GM18907 (cell line): ENCODE results near the gene AGPAT1.
A peak's percentile ranks its signal among the peaks of the same experiment; 100 is the strongest.
"Not testable (repeated sequence)": the region's sequence is repeated elsewhere in the genome, so short reads cannot be mapped to it uniquely, and the experiment has no call there.

Experiments used
- ATAC-seq: cut with Tn5 transposase; IDR thresholded peaks from one replicate; pipeline ENCODE4 v1.9.1; 2021; ENCODE audit warnings: mild to moderate bottlenecking, moderate library complexity; ENCODE audit not compliant: unreplicated experiment

The AGPAT1 gene

GRCh38 chr6:32187725-32188380 is 12.0 kb upstream of the AGPAT1 start:
- ATAC-seq = not testable (repeated sequence)

GRCh38 chr6:32187009-32187709 is 11.3 kb upstream of the AGPAT1 start:
- no peak for ATAC-seq

- not testable (repeated sequence) for ATAC-seq
Measured at GRCh38 chr6:32186151-32186840, 10.4 kb upstream of the AGPAT1 start.

GRCh38 chr6:32185681-32186131 is 9.8 kb upstream of the AGPAT1 start:
- not testable (repeated sequence) for ATAC-seq

GRCh38 chr6:32184084-32184640 is 8.3 kb upstream of the AGPAT1 start, which contains the start of gene AGER:
AGER (minus strand) TSS chr6:32184253; CDS start chr6:32184222, 31 bp downstream.
- ATAC-seq = no peak

- no peak for ATAC-seq
Measured at GRCh38 chr6:32183483-32184083, 7.7 kb upstream of the AGPAT1 start.

- no peak for ATAC-seq
Measured at GRCh38 chr6:32183030-32183429, 7.1 kb upstream of the AGPAT1 start.

GRCh38 chr6:32182555-32182981 is 6.7 kb upstream of the AGPAT1 start:
- ATAC-seq = no peak

GRCh38 chr6:32181915-32182529 is 6.1 kb upstream of the AGPAT1 start:
- ATAC-seq = no peak

GRCh38 chr6:32181148-32181702 is 5.3 kb upstream of the AGPAT1 start:
- no peak for ATAC-seq

GRCh38 chr6:32179766-32180405 is 4.0 kb upstream of the AGPAT1 start:
- no peak for ATAC-seq

- ATAC-seq = no peak
Measured at GRCh38 chr6:32178547-32179440, 2.9 kb upstream of the AGPAT1 start.

GRCh38 chr6:32177788-32178546 is 2.1 kb upstream of the AGPAT1 start, which contains the start of gene RNF5:
RNF5 (plus strand) TSS chr6:32178405; CDS start chr6:32178512, 107 bp downstream.
- ATAC-seq = peak; percentile 79

GRCh38 chr6:32177183-32177787 is 1.4 kb upstream of the AGPAT1 start:
- ATAC-seq = no peak

- no peak for ATAC-seq
Measured at GRCh38 chr6:32176476-32177182, 745 bp upstream of the AGPAT1 start.

GRCh38 chr6:32175322-32175710 is 568 bp downstream of the AGPAT1 start:
- no peak for ATAC-seq

GRCh38 chr6:32174416-32174815 is 1.5 kb downstream of the AGPAT1 start:
- no peak for ATAC-seq
